NCI-H128 (cell line): ENCODE results near the gene PHC1.

Experiments
- DNase-seq: peaks from one replicate; lab custom pipeline; 2025; ENCODE audit not compliant: unreplicated experiment; lab: John Stamatoyannopoulos, UW

PHC1 gene

DNA sequence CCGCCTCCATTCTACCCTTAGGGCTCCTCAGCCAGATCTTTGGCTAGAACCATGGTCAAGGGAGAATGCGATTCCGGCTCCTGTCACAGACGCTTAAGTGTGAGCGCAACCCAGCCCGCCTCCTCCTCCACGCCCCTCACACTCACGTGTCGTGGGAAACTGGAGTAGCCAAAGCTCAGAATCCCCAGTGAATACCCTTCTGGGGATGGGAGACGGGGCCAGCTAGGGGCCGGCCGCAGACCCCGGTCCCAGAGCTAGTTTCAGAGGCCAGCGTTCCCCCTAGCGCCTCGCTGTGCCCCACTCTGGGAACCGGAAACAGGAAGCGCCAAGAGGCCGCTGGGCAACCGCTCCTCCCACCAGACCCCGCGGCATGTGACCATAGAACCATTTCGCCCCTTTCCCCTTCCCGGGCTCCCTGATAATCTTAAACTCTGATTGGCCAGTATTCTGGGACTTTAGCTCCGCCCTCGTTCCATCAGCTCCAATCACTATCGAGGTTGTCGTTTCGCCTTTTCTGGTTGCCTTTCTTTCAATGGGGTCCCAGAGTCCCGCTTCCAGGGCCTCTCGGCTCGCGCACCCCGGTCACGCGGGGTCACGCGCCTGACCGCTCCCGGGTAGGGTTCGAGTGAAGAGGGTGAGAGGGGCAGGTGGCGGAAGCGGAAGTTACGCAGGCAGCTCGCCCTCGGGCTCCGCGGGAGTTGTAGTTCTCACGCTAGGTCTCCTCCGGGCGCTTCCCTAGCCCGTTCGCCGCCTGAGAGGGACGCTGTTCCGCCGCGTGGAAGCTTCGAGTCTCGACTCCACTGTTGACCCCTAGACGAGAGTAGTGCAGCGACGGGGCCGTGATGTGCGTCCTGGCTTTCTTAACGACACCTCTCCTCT, 35.3 kb downstream of the PHC1 start, which contains the start of gene M6PR:
TSS of gene M6PR (minus strand) at position 304 of the 879 bp plus-strand sequence. CDS start 3,241 bp downstream, outside the sequence.
- peak; percentile 94 for DNase-seq

DNA sequence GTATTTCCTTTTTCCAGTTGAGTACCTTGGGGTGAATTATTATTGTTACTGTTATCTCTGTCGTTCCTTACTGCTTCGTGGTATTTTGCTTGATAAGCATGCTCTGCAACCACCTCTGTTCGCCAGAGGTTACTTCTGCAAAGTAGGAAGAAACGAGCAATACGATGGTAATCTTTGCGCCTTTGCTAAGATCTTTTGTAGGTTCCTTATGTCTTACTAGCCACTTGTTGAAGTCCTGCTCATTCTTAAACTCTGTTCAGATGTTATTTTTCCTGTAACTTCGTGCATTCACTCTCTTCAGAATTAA, 35.9 kb downstream of the PHC1 start:
- DNase-seq = no peak

DNA sequence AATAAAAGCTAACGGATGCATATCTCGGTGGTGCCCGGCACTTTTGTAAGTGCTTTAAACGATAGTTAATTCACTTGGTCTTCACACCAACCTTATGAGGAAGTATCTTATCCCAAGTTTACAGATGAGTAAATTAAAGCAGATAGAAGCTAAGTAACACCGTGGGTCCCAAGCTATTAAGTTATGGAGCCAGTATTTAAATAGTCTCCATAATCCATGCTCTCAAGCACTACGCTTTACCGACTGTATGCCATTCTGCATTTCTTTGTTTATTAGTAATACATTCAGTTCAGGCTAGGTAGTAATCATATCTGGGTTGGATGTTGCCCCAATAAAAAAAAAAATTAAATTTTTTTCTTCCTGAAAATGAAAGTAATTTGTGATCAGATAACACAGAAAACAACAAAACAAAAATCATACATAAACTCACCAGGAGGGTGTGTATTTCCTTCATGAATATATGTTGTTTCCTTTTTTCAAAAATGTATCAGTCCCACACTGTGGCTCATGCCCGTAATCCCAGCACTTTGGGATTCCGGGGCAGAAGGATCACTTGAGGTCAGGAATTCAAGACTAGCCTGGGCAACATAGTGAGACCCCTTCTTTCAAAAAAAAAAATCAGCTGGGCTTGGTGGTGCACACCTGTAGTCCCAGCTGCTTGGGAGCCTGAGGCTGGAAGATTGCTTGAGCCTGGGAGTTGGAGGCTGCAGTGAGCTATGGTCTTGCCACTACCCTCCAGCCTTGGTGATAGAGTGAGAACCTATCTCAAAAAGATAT, 36.6 kb downstream of the PHC1 start:
- DNase-seq = no peak

DNA sequence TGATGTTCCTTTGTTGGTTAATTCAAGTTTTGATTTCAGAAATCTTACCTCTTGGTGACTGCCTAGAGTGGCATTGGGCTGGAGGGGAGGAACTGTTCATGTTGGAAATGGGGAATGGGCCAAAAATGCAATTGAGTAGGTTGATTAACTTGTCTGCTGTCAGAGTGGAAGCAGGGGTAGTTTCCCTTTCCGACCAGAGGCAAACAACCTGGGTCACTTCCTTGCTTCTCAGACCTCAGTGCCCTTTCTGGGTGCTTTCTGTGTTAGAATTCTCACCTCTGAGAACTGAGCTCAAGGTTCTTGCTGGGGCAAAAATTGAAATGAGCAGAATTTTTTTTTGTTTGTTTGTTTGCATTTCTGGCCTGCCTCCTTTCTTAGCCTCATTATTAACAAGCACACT, 37.4 kb downstream of the PHC1 start:
- DNase-seq = no peak

DNA sequence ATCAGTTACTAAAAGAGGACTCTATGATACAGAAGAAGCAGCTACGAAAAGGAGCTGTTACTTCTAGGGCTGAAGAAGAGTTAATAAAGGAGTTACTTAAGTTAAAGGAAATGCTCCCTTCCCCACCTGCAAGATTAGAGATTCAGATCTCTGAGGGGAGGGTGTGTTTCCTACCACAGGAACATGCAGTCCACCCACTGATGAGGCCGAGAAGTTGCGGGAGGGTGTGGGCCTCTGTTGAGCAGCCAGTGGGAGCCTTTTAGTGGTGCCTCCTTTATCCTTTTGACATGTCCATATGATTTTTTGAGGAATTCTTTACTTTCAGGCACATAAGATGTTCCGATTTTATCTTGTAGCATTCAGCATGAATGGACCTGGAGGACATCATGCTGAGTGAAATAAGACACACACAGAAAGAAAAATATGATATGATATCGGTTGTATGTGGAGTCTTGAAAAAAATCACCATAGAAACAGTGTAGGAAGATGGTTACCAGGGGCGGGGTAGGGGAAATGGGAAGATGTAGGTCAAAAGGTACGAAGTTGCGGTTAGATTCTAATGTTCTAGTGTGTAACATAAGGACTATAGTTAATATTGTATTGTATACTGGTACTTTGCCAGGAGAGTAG, 39.6 kb downstream of the PHC1 start:
- DNase-seq = no peak

DNA sequence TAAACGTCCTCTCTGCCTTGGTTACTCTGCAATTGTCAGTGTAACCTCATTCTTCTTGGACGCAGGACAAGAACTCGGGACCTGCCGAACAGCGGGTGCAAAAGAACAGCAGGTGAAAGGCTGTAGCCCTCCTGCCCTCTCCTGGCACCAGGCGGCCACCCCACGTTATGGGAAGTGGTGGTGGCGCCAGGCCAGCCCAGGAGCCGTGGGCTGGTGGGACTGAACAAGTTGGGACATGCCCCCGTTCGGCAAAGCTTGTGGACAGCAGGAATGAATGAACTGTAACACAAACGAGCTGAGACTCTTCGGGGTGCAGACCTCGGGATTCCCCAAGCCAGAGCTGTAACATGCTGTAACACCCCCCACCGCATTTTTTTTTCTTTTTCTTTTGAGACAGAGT, 41.8 kb downstream of the PHC1 start:
- DNase-seq = no peak

DNA sequence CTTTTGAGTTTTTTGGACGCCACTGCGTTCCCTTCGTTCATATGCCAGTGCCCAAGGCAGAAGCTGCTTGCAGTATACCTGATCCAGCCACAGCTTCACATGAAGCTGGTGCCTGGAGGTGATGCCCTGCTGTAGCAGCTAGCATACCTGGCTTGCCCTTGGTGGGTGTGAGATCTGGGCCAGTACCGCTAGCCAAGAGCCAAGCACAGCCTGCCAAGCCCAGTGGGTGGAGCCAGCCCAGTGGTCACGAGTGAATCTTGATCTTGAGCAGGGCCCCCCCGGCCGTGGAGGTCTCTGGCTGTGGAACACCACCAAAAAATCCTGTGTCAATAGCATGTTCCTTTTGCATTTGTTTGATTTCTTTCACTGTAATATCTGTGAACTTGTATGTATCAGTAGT, 42.5 kb downstream of the PHC1 start:
- DNase-seq = no peak

DNA sequence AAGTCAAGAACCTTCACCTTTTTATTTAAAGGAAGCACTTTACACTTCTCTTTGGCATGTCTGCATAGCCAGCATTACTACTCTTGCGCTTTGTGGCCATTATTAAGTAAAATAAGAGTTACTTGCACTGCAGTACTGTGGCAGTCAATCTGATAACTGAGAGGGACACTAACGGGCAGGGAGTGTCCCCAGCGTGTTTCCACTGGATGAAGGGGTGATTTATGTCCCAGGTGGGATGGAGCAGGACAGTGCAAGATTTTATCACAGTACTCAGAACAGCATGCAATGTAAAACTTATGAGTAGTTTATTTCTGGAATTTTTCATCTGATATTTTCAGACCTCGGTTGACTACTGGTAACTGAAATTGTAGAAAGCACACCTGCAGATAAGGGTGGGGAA, 43.3 kb downstream of the PHC1 start:
- DNase-seq = no peak

DNA sequence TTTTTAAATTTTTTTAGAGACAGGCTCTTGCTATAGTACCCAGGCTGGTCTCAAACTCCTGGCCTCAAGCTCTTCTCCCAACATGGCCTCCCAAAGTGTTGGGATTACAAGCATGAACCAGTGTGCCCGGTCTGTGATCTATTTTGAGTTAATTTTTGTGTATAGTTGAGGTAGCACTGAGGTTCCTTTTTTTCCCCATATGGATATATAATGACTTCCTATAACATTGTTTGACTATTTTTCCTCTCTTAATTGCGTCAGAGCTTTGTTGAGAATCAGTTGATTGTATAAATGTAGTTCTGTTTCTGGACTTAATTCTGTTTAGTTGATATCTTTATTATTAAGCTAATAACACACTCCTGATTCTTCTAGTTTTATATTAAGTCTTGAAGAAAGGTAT, 43.8 kb downstream of the PHC1 start:
- DNase-seq = no peak

DNA sequence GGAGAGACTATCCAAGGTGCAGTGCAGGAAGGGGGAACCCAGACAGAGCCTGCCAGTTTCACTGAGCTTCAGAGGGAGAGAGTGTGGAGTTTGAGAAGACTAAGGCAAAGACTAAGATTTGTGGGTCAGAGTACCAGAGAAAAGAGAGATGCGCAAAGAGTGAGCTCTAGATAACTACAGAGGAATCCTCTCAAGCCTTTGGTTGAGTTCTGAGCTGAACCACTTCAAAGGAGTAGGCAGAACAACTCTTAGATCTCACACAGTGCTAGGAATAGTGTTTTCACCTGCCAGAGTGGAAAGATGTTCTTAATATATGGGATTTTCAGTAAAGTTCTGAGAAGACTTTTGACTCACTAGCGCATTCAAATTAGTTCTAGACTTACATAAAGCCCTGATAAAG, 45.9 kb downstream of the PHC1 start:
- DNase-seq = no peak

DNA sequence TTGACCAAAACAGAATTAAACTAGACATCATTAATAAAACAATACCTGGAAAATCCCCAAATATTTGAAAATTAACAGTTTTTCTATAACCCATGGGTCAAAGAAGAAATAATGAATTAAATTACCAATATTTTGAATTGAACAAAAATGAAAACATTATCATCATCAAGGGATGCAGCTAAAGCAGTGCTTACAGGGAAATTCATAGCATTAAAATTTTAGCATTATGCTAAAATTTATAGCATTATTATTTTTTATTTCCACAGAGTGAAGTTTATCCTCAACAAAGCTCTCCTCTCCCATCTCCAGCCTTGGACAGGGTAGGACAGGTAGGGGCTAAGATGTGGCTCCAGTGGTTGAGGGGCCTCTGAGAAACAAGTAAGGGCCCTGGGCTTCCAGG, 54.5 kb downstream of the PHC1 start:
- DNase-seq = no peak

DNA sequence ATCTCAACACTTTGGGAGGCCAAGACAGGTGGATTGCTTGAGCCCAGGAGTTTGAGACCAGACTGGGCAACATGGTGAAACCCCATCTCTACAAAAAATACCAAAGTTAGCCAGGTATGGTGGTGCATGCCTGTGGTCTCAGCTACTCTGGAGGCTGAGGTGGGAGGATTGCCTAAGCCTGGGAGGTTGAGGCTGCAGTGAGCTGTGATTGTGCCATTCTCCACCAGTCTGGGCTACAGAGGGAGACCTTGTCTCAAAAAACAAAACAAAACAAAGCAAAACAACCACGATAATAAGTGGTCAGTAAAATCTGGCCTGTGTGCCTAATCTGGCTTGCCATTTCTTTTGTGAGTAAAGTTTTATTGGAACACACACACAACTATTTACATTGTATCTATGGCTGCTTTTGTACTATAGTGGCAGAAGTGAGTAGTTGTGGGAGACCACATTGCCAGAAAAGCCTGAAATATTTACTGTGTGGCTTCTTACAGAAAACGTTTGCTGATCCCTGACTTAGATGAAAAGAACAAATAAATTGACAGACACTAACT, 55.6 kb downstream of the PHC1 start:
- no peak for DNase-seq

DNA sequence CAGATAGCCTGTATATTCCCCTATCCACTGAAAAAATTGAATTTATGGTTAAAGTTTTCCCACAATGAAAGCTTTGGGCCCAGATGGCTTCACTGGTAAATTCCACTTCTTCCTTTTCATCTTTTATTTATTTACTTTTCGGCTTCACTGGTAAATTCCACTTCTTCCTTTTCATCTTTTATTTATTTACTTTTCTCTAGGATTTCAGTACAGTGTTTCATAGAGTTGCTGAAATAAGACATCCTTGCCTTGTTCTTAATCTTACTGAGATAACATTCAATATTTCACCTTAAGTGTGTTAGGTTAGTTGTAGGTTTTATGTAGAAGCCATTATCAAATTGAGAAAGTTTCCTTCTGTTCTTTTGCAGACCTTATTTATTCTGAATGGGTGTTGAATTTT, 56.1 kb downstream of the PHC1 start:
- DNase-seq = no peak

DNA sequence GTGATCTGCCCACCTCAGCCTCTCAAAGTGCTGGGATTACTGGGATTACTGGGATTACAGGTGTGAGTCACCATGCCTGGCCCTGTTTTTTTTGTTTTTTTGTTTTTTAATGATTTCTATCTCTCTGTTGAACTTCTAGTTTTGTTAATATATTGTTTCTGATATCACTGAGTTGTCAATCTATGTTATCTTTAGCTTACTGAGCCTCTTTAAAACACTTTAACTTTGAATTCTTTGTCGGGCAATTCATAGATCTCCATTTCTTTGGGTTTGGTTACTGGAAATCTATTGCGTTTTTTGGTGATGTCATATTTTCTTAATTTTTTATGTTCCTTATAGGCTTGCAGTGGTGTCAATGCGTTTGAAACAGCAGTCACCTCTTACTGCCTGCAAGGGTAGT, 65.8 kb downstream of the PHC1 start:
- no peak for DNase-seq

DNA sequence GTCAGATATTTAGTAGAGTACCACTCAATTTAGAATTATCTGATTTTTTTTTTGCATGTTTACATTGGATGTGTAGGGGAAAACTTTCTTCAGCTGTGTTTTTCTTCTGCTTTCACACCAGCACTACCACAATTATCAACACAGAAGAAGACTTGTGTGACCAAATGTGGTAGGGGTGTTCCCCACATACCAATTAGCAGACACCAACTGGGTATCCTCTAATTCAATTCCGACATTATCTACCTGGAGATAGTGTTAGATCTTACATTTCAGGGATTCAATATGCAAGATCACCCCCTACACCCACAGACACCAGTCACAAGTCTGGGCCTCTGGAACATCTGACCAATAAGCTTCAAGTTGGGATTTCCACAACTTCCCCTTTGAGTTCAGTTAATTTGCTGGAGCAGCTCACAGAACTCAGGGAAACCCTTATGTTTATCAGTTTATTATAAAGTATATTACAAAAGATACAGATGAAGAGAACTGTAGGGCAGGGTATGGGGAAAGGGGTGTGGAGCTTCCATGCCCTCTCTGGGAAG, 71.0 kb downstream of the PHC1 start:
- DNase-seq = no peak

DNA sequence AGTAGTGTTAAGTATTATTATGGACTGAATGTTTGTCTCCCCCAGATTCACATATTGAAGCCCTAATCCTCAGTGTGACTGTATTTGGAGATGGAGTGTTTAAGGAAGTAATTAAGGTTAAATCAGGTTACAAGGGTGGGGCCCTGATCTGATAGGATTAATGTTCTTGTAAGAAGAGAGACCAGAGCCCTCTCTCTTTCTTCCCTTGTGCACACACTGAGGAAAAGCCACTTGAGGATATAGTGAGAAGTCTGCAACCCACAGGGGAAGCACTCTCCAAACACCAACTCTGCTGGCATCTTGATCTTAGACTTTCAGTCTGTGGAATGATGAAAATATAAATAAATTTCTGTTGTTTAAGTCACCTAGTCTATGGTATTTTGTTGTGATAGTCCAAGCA, 72.9 kb downstream of the PHC1 start:
- no peak for DNase-seq

DNA sequence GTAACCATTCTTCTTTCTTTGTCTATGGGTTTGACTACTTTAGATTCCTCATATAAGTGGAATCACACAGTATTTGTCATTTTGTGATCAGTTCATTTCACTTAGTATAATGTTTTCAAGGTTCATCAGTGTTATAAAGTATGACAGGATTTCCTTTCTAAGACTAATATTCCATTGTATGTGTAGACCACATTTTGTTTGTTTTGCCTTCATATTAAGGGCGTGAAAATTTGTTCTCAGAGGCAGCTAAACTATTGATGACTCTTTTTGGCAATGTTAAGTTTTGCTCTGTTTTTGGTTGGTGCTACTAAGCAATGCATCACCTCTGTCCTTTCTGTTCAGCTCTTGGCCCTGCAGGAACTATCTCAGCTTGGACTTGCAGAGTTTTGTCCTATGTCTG, 73.4 kb downstream of the PHC1 start:
- DNase-seq = no peak

DNA sequence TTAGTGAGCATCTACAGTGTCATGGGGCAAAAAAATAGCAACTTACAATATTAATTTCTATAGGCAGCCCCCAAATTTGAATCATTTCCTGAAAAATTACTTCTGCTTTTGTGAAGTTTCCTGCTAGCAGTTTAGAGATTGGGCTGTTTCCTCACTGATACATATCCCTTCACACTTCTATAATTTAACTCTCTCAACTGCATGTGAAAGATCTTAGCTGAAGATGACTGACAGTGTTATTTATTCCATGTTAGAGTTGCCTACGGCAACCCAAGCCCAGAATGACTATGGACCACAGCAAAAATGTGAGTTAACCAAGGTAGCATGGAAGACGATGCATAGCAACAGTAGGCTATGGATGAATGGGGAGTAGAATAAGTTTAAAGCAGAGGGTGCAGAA, 75.1 kb downstream of the PHC1 start, which contains the start of gene KLRG1:
TSS of gene KLRG1 (plus strand) at position 134 of the 400 bp plus-strand sequence. CDS start at position 224, 90 bp downstream.
- no peak for DNase-seq
